Mesenteric fat pad (tissue), 1 donor: Measurements from ENCODE around the gene CBY1. TPM values are rescaled to one million over a fixed set of nuclear protein-coding genes. Genes with fewer than 3 reads are reported as not detected.
"Not testable (repeated sequence)": the region's sequence is repeated elsewhere in the genome, so short reads cannot be mapped to it uniquely, and the experiment has no call there.

Experiments
- DNase-seq: peaks from one replicate; pipeline ENCODE4 v3.0.0-alpha.2; 2020; ENCODE audit warnings: low spot score
- long read RNA-seq: library from polyadenylated mRNA; unstranded; transcript quantifications from one replicate; pipeline ENCODE4 v2.0.0, GENCODE V29; 2020
- total RNA-seq: library from RNA; stranded (reverse); fragmentation: NEBNext Ultra II Directional; extraction: Animal tissue kit (Norgen Biotek cat#: 25700); gene quantifications from one replicate; pipeline ENCODE4 v1.2.1, GENCODE V29; 2021
- donor health status: DM: yes; HTN: yes; CAD: no.

Gene CBY1
- total RNA-seq: 18.9 TPM
- long read RNA-seq, transcript CBY1-201 (5 exons, 1,133 nt): major isoform, 8 of 13 reads
- long read RNA-seq, partial matches to known transcripts: 0 of 13 reads
- long read RNA-seq, other reads (novel, unspliced or antisense): 3 of 13 reads

GRCh38 chr22:38656256-38657044 is at the start of gene CBY1, which contains the start of gene FAM227A:
Gene CBY1, plus strand, starts transcription at chr22:38656638. Its CDS starts 11,417 bp downstream, at chr22:38668055.
Gene FAM227A, minus strand, starts transcription at chr22:38656392. Its CDS starts 6,224 bp downstream, at chr22:38650168.
- peak; percentile 95 for DNase-seq

GRCh38 chr22:38607680-38608079 is 48.8 kb upstream of the CBY1 start:
- DNase-seq: no peak

DNA sequence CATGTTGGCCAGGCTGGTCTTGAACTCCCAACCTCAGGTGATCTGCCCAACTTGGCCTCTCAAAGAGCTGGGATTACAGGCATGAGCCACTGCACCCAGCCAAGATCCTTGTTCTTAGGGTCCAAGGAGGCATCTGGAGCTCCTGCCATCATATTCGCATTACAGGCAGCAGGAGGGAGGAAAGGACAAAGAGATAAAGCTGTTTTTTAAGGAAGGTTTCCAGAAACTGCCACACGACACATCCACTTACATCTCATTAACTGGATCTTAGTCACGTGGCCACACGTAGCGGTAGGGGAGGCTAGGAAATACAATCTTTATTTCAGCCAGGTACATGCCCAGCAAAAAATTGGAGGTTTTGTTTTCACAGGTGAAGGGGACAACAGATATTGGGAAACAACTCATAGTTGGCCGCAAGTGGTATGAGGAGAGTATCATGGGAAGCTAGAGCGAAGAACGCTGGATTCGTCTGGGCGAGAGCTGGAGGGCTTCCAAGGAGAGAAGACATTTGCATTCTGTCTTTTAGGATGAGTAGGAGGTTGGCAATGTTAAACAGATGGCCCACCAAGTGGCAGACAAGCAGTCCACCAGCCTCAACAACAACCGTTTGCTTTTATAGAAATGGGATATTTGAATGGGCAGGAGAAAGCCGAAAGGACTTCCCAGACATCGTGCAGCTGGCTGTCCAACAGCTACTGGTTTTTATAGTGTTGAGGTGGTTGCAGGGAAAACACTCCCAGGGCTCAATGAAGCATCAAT is 47.3 kb upstream of the CBY1 start:
- DNase-seq: no peak

DNA sequence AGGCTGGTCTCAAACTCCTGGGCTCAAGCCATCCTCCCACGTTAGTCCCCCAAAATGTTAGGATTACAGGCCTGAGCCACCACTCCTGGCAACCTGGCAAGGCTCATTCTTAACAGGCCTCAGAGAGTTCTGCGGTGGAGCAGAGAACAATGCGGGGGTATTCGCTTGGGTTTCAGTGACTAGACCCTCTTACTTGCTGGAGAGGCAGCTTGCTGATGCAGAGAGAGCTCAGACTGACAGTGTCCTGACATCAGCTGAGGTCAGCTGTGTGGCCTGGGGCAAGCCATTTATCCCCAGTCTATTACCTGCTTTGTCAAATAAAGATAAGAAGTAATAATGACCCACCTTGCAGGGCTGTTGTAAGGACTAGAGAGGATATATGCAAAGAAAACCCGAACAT is 46.2 kb upstream of the CBY1 start:
- DNase-seq: no peak

GRCh38 chr22:38611559-38611958 is 44.9 kb upstream of the CBY1 start:
- no peak for DNase-seq

DNA sequence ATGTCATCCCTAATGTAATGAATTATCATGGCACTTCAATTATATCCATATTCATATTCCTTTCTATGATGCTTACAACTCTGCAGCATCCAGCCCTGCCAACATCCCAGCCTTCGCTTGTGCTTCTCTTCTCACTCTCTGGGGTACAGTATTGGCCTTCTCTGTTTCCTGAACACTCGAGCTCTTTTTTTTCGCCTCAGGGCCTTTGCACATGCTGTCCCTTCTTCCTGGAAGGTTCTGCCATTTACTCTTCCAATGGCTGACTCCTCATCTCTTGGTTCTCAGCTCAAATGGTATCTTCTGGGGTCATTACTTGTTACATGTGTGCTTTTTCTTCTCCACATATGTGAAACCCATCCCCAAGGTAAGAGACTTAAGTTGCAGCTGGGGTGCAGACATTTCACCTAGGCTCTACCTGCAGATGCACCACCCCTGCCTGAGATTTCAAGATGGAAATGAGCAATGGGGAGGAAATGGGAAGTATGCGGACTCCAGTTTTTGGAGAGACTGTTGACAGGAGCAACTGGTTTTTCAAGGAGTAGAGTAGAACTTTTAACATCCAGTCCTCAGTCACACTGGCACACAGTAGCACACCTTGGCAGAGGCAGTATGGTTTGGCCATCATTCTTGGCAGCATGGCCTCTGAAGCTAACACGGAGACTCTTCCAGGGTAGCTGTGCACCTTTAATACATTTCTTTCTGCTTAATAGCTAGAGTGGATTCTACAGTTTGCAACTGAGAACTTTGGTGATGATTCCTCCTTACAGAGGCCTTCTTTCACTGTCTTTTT is 44.0 kb upstream of the CBY1 start:
- no peak for DNase-seq

DNA sequence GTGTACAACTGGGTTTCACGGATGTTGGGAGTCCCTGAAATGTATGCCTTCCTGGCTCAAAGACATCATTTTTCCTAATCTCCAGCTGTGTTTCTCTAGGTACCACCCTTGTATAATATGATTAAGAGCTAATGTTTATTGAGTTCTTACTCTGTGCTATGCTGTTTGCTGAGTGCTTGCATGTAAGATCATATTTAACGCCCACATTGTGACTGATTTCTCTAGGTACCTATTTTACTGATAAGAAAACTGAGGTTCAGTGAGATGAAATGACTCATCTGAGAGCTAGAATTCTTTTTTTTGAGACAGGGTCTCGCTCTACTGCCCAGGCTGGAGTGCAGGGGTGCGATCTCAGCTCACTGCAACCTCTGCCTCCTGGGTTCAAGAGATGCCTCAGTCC is 42.9 kb upstream of the CBY1 start:
- DNase-seq: no peak

GRCh38 chr22:38614332-38615063 is 41.9 kb upstream of the CBY1 start:
- DNase-seq: no peak

- not testable (repeated sequence) for DNase-seq
Measured at GRCh38 chr22:38615064-38615405, 41.4 kb upstream of the CBY1 start.

GRCh38 chr22:38618258-38618657 is 38.2 kb upstream of the CBY1 start:
- DNase-seq: no peak

- DNase-seq: no peak
Measured at GRCh38 chr22:38618682-38619081, 37.8 kb upstream of the CBY1 start.

DNA sequence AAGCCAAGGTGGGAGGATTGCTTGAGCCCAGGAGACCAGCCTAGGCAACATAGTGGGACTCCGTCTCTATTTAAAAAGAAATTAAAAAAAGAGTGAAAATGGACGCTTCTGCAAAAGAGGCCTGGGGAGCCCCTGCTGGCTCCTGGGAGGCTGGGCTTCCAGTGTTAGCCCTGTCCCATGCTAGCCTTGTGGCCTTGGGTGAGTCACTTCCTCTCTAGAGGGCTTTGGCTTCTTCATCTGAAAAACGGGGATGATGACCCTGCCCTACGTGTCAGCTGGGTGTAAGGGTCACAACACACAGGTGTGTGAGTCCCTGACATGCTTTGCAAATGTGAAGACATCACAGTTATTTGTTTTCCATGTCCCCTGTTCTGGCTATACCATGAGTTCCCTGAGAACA is 33.1 kb upstream of the CBY1 start:
- no peak for DNase-seq

DNA sequence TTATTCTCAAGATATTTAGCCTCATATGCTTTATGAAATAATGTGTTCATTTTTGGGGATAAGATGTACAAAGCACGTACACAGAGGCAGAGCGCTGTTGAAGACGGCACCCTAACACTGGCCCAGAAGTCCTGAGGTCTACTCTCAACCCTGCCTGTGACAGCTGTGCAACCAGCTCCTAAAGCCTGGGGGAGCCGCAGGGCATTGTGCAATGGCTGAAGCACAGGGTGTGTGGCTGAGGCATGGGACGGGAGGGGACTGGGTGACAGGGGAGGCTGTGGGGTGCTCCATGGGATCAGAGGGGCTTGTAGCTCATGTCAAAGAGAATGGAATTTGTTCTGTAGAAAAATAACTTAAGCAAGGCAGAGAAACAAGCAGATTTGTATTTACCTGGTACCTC is 28.0 kb upstream of the CBY1 start:
- DNase-seq: no peak

- DNase-seq: no peak
Measured at GRCh38 chr22:38629108-38629507, 27.3 kb upstream of the CBY1 start.

DNA sequence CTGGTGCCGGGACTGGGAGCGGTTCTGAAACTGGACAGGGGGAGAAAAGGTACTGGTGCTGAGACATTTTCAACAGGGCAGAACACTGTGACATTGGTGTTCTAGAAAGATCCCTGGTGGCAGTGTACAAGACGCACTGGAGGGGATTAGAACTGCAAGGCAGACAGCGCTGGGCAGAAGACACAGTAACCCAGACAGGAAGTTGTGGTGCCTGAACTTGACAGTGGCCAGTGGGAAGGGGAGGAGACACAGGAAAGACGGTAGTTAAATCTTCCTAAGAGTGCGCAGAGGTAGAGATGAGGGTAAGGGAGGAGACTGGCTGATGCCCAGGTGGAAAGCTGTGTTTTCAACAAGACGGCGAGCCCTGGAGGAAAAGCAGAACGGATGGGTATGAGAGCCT is 24.7 kb upstream of the CBY1 start:
- DNase-seq: no peak

DNA sequence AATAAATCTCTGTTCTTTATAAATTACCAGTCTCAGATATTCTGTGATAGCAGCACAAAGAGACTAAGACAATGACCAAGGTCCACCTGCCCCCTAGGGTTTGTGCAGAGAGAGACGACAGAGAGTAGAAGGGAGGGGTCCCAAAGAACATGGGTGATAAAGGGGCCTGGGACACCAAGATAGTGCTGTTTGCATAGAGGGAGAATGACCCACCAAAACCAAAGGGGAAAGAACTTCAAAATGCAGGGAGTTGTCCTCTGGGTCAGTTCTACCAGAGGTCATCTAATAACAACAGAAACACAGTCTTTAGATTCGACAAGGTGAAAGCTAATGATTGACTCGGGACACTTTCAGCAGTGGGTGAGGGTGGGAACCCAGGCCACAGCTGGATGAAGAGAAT is 23.9 kb upstream of the CBY1 start:
- DNase-seq: no peak

DNA sequence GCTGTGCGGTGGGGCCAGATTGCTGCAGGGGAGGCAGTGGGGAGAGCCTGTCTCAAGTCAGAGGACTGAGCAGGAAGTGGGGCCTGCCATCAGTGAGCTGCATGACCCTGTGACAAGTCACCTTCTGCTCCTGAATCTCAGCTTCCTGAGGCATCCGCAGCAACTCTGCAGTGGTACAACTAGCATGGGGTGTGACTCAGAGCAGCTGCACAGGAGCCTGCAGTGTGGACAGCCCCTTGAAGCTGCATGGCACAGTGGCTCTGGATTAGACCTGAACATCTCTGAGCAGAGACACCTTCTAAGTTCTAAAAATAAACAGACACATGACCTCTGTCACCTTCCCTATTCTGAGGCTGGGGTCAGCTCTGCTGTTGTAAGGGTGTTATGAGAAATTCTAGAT is 18.2 kb upstream of the CBY1 start:
- no peak for DNase-seq

GRCh38 chr22:38638728-38639127 is 17.7 kb upstream of the CBY1 start:
- no peak for DNase-seq

GRCh38 chr22:38641476-38642040 is 14.9 kb upstream of the CBY1 start:
- no peak for DNase-seq

DNA sequence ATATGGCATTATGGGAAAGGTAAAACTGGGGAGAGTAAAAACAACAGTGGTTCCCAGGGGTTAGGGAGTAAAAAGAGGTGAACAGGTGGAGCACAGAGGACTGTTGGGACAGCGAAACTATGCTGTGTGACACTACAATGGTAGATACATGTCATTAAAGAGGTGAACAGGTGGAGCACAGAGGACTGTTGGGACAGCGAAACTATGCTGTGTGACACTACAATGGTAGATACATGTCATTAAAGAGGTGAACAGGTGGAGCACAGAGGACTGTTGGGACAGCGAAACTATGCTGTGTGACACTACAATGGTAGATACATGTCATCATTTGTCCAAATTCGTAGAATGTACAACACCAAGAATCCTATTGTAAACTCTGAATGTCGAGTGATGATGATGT is 12.2 kb upstream of the CBY1 start:
- DNase-seq: not testable (repeated sequence)

- DNase-seq: no peak
Measured at GRCh38 chr22:38645430-38645829, 11.0 kb upstream of the CBY1 start.
